ENCODE data around the gene CALML5.
A peak's percentile ranks its signal among the peaks of the same experiment; 100 is the strongest.

CALML5 gene

GRCh38 chr10:5486853-5487235 is 12.5 kb downstream of the CALML5 start:
- no peak for DNase-seq
- Histone ChIP-seq H3K9me3 (no peaks in the 10 kb centered on the region), H3K4me1 (peaks cover 0 to 6% (median 0%) of the 10 kb centered on the region in 4 donors), H3K4me3 (no peak overlapping the region), H3K36me3 (no peaks in the 10 kb centered on the region), H3K27me3 (no peaks in the 10 kb centered on the region), H3K27ac (no peak overlapping the region)
- intact Hi-C loops (cut with DNase I; ENCODE audit: low total_unique reads) = no loop called here
- TF ChIP-seq, protein P1, sequence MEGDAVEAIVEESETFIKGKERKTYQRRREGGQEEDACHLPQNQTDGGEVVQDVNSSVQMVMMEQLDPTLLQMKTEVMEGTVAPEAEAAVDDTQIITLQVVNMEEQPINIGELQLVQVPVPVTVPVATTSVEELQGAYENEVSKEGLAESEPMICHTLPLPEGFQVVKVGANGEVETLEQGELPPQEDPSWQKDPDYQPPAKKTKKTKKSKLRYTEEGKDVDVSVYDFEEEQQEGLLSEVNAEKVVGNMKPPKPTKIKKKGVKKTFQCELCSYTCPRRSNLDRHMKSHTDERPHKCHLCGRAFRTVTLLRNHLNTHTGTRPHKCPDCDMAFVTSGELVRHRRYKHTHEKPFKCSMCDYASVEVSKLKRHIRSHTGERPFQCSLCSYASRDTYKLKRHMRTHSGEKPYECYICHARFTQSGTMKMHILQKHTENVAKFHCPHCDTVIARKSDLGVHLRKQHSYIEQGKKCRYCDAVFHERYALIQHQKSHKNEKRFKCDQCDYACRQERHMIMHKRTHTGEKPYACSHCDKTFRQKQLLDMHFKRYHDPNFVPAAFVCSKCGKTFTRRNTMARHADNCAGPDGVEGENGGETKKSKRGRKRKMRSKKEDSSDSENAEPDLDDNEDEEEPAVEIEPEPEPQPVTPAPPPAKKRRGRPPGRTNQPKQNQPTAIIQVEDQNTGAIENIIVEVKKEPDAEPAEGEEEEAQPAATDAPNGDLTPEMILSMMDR (IDR thresholded peaks at IDR 0.05) = no peak

DNA sequence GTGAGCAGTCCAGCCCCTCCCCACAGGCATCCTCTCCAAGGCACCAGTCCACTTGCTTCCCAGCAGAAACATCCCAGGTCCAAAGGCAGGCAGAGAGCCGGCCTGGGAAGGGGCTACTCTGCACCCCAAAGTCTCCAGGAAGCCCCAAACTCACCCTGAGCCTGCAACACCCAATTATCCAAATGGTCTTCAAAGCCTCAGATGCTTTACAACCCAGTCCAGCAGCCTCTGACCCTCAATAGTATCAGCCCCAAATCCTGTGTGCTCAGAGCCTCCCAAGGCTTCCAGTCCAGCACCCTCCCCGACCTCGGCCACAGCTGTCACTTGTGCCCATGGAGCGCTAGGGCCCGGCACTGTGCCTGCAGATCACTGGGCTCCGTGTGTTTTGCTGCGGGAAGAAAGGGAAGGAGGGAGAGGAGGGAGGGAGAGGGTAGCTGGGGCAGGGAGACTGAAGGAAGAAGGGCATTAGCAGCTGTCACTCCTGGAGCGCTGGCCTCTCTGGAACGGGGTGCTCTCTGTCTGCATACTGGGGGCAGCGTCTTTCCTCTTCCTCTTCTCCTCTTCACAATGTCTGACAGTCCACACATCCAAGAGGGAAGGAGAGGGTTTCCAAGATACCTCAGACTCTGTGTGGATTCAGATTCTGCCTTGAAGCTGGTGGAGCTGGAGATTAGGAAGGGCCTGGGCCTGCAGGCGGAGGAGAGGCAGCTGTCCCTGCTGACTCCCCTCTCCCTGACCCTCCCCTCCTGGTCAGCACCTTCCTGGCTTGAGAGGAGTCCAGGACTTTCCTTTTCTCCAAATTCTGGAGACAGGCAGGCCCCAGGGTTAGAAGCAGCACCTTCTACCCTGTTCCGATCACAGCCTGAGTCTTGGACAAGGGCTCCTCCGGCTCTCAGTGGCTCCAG is 13.2 kb downstream of the CALML5 start:
- no peaks in the 10 kb centered on the region for H3K9me3 ChIP-seq
- DNase-seq = no peak
- intact Hi-C loops (cut with DNase I; ENCODE audit: low total_unique reads) = no loop called here
- no peak overlapping the region for H3K27ac ChIP-seq
- TF ChIP-seq, protein P1 (IDR thresholded peaks at IDR 0.05) = no peak
- no peak overlapping the region for H3K4me3 ChIP-seq
- peaks cover 0 to 1% (median 0%) of the 10 kb centered on the region in 4 donors for H3K4me1 ChIP-seq
- H3K36me3 ChIP-seq = no peaks in the 10 kb centered on the region
- H3K27me3 ChIP-seq = no peaks in the 10 kb centered on the region

- peak in 1 of 2 donors; percentile 46 for DNase-seq
- no peaks in the 10 kb centered on the region for H3K9me3 ChIP-seq
- intact Hi-C loops (cut with DNase I; ENCODE audit: low total_unique reads) = no loop called here
- no peak overlapping the region for H3K4me3 ChIP-seq
- no peaks in the 10 kb centered on the region for H3K4me1 ChIP-seq
- TF ChIP-seq, protein P1 (IDR thresholded peaks at IDR 0.05) = no peak
- H3K27me3 ChIP-seq = no peaks in the 10 kb centered on the region
- no peaks in the 10 kb centered on the region for H3K36me3 ChIP-seq
- no peak overlapping the region for H3K27ac ChIP-seq
These were observed 14.1 kb downstream of the CALML5 start for GRCh38 chr10:5485290-5485689.

- Histone ChIP-seq H3K9me3 (no peaks in the 10 kb centered on the region), H3K4me3 (no peak overlapping the region), H3K4me1 (no peaks in the 10 kb centered on the region), H3K27ac (no peak overlapping the region), H3K36me3 (no peaks in the 10 kb centered on the region), H3K27me3 (no peaks in the 10 kb centered on the region)
- DNase-seq = no peak
- TF ChIP-seq, protein P1 (IDR thresholded peaks at IDR 0.05) = no peak
- intact Hi-C loops (cut with DNase I; ENCODE audit: low total_unique reads) = no loop called here
These were observed 15.2 kb downstream of the CALML5 start for GRCh38 chr10:5484205-5484604.

GRCh38 chr10:5482016-5482415 is 17.4 kb downstream of the CALML5 start:
- peak in 1 of 2 donors; percentile 54 for DNase-seq
- TF ChIP-seq, protein P1 (IDR thresholded peaks at IDR 0.05) = no peak
- Histone ChIP-seq H3K9me3 (no peaks in the 10 kb centered on the region), H3K27me3 (no peaks in the 10 kb centered on the region), H3K36me3 (no peaks in the 10 kb centered on the region), H3K27ac (no peak overlapping the region), H3K4me3 (no peak overlapping the region), H3K4me1 (no peaks in the 10 kb centered on the region)
- intact Hi-C loops (cut with DNase I; ENCODE audit: low total_unique reads) = no loop called here
